Endothelial cell of umbilical vein (primary cell): ENCODE results near the gene LSG1. TPM values are rescaled to one million over a fixed set of nuclear protein-coding genes. Genes with fewer than 3 reads are reported as not detected.

Source experiments
- BruUV-seq: library from RNA; stranded (reverse); fragments of 400-500 nt; replicated peaks from 2 replicates; lab custom pipeline; 2021; lab: Mats Ljungman, UMichigan
- CTCF ChIA-PET: fragments of 300-600, 350-600 bp; sonication (Branson Sonifier 250); formaldehyde crosslinking; loops from one replicate; lab custom pipeline; 2021; ENCODE audit warnings: antibody characterized with exemption, inconsistent platforms; lab: Charles Lee
- POLR2A ChIA-PET: fragments of 300-600, 350-600 bp; sonication (Branson Sonifier 250); formaldehyde crosslinking; loops from one replicate; lab custom pipeline; 2021; ENCODE audit warnings: antibody characterized with exemption, inconsistent platforms; lab: Charles Lee
- DNase-seq: peaks from one replicate; pipeline ENCODE4 v3.0.0-alpha.2; 2011; ENCODE audit warnings: low read depth, low spot score
- FAIRE-seq: peaks from 2 replicates; lab custom pipeline; 2011; peaks lifted over from hg19 to GRCh38; lab: Jason Lieb, UNC
- H2AFZ ChIP-seq: 2 replicates; pipeline ENCODE4 v1.6.0; 2012; ENCODE audit warnings: low read depth, low read length, control low read depth, inconsistent platforms
- H3K27ac ChIP-seq: 2 replicates; pipeline ENCODE4 v1.5.1; 2011; ENCODE audit warnings: low read depth, mild to moderate bottlenecking, control low read depth, low read length, moderate library complexity; ENCODE audit not compliant: insufficient read depth
- H3K27me3 ChIP-seq, 2 experiments: 2 replicates each; pipeline versions ENCODE4 v1.6.0 to v1.6.1; 2011; ENCODE audit warnings: low read length in 2 of 2, mixed read lengths in 1 of 2; ENCODE audit not compliant: control insufficient read depth in 2 of 2, insufficient read depth in 2 of 2
- H3K36me3 ChIP-seq, 2 experiments: 2 replicates in 1 of 2; 3 replicates in 1 of 2; pipeline ENCODE4 v1.5.1; 2011; ENCODE audit warnings: low read length in 2 of 2, mild to moderate bottlenecking in 1 of 2, moderate library complexity in 1 of 2; ENCODE audit not compliant: control insufficient read depth in 2 of 2, insufficient read depth in 2 of 2; ENCODE audit errors: extremely low read depth in 1 of 2
- H3K4me1 ChIP-seq: 3 replicates; pipeline ENCODE4 v1.5.1; 2011; ENCODE audit warnings: mild to moderate bottlenecking, low read length; ENCODE audit not compliant: control insufficient read depth, insufficient read depth; ENCODE audit errors: extremely low read depth
- H3K4me2 ChIP-seq: 2 replicates; pipeline ENCODE4 v1.6.1; 2011; ENCODE audit warnings: low read length, control low read depth, mixed read lengths; ENCODE audit not compliant: insufficient read depth
- H3K4me3 ChIP-seq, 3 experiments: fragments of 200-600 bp in 1 of 3; sonication (generic), shearing (Covaris generic) in 1 of 3; replicated peaks in 1 of 3; 2 replicates each; pipeline ENCODE4 v1.5.1; 2011 to 2016; ENCODE audit warnings: control low read depth in 3 of 3, low read length in 3 of 3, mild to moderate bottlenecking in 2 of 3, inconsistent platforms in 1 of 3, low read depth in 1 of 3, moderate library complexity in 1 of 3; ENCODE audit not compliant: insufficient read depth in 1 of 3
- H3K79me2 ChIP-seq: 2 replicates; pipeline ENCODE4 v1.6.0; 2012; ENCODE audit warnings: low read length, inconsistent platforms; ENCODE audit not compliant: control insufficient read depth, insufficient read depth
- H3K9ac ChIP-seq: replicated peaks from 2 replicates; pipeline ENCODE3; 2011; ENCODE audit warnings: low read length, control low read depth; ENCODE audit not compliant: insufficient read depth; ENCODE audit errors: extremely low read depth
- H3K9me1 ChIP-seq: replicated peaks from 3 replicates; pipeline ENCODE4 v1.6.0; 2011; ENCODE audit warnings: mild to moderate bottlenecking, low read length; ENCODE audit not compliant: control insufficient read depth, insufficient read depth; ENCODE audit errors: extremely low read depth
- H3K9me3 ChIP-seq: replicated peaks from 2 replicates; pipeline ENCODE4 v1.5.1; 2012; ENCODE audit warnings: low read length, inconsistent platforms; ENCODE audit not compliant: control insufficient read depth, insufficient read depth
- H4K20me1 ChIP-seq: replicated peaks from 2 replicates; pipeline ENCODE3; 2011; ENCODE audit warnings: mild to moderate bottlenecking, low read length; ENCODE audit not compliant: control insufficient read depth, insufficient read depth; ENCODE audit errors: extremely low read depth
- CTCF ChIP-seq, 2 donors: IDR thresholded peaks; 1 replicate in 1 of 2; 2 replicates in 1 of 2; pipeline ENCODE4 v1.5.1; 2011; ENCODE audit warnings: low read length in 2 of 2, mild to moderate bottlenecking in 2 of 2, moderate library complexity in 2 of 2, control low read depth in 1 of 2, inconsistent platforms in 1 of 2, low read depth in 1 of 2; ENCODE audit not compliant: insufficient read depth in 1 of 2; ENCODE audit errors: extremely low read depth in 1 of 2
- EZH2 ChIP-seq: IDR thresholded peaks from 2 replicates; pipeline ENCODE4 v1.6.1; 2012; ENCODE audit warnings: borderline replicate concordance, low read depth, mild to moderate bottlenecking, moderate library complexity, low read length, inconsistent platforms; ENCODE audit not compliant: severe bottlenecking
- FOS ChIP-seq: IDR thresholded peaks from 2 replicates; pipeline ENCODE4 v1.6.1; 2011; ENCODE audit warnings: mild to moderate bottlenecking, low read length, moderate library complexity, borderline replicate concordance; ENCODE audit not compliant: insufficient read depth
- GATA2 ChIP-seq: IDR thresholded peaks from 2 replicates; pipeline ENCODE4 v1.7.0; 2011; ENCODE audit warnings: low read depth, mild to moderate bottlenecking, moderate library complexity, mixed read lengths, low read length; ENCODE audit not compliant: insufficient read length, insufficient read depth
- JUN ChIP-seq: IDR thresholded peaks from 2 replicates; pipeline ENCODE4 v1.6.1; 2011; ENCODE audit warnings: borderline replicate concordance, low read depth; ENCODE audit not compliant: insufficient read length, insufficient read depth
- MAX ChIP-seq: IDR thresholded peaks from 2 replicates; pipeline ENCODE4 v1.6.1; 2011; ENCODE audit not compliant: insufficient read depth, insufficient read length
- MYC ChIP-seq: IDR thresholded peaks from one replicate; pipeline ENCODE4 v1.6.1; 2011; ENCODE audit warnings: mild to moderate bottlenecking, low read depth, low read length
- POLR2A ChIP-seq: IDR thresholded peaks from 2 replicates; pipeline ENCODE4 v1.6.1; 2012; ENCODE audit warnings: low read depth, mild to moderate bottlenecking, control low read depth, low read length
- POLR2AphosphoS5 ChIP-seq: IDR thresholded peaks from 2 replicates; pipeline ENCODE4 v1.6.1; 2012; ENCODE audit warnings: low read depth, mild to moderate bottlenecking, control low read depth, low read length, moderate library complexity; ENCODE audit not compliant: insufficient read depth
- dilution Hi-C: fragments of 300-500 bp; cut with MboI; formaldehyde crosslinking; loops from one replicate; pipeline ENCODE4 v1.15.0; 2019; ENCODE audit warnings: low sequenced_read_pairs; ENCODE audit not compliant: extremely low pct_ligation_motif_present
- intact Hi-C: fragments of 100-400 bp; cut with micrococcal nuclease; formaldehyde crosslinking; loops from one replicate; pipeline ENCODE4 v1.10.0; 2022
- polyA plus RNA-seq, 4 experiments: library from polyadenylated mRNA; depleted of rRNA in 3 of 4; stranded (reverse) in 3 of 4; unstranded in 1 of 4; fragments of >200 nt; gene quantifications; 2 replicates each; pipeline versions ENCODE4 v1.2.1 to v1.2.3, GENCODE V29; 2011 to 2012; ENCODE audit warnings: missing spikeins in 1 of 4
- total RNA-seq: library from RNA; stranded (reverse); gene quantifications from 2 replicates; pipeline ENCODE4 v1.2.3, GENCODE V29; 2021

LSG1 gene
- total and polyA plus RNA-seq, 2 donors (not counting 3 experiments of a cell fraction or from before 2014, with no cell fraction given): 50.0 to 52.7 TPM

- no TSS peak for BruUV-seq
- H3K9ac ChIP-seq: peak overlapping the region; percentile 50
- H3K27ac ChIP-seq: peak overlapping the region; percentile 70
- ChIA-PET CTCF (interaction anchor here (0.8 to 2.4 kb wide), 6 partner anchors 10 to 57 kb away, joined by 3 to 22 read pairs (median 4); partner anchors contain the start of gene LSG1), POLR2A (interaction anchor here (1.5 to 1.7 kb wide), 2 partner anchors 10 to 22 kb away, joined by 6 to 10 read pairs; partner anchors contain the start of gene LSG1)
- peak overlapping the region in 1 of 3 experiments; percentile 5 for H3K4me3 ChIP-seq
- intact Hi-C loops: no loop called here
- H4K20me1 ChIP-seq: no peaks in the 10 kb centered on the region
- peaks cover 66% of the 10 kb centered on the region for H3K4me1 ChIP-seq
- FAIRE-seq (no peak), DNase-seq (no peak)
- no peak overlapping the region for H2AFZ ChIP-seq
- H3K79me2 ChIP-seq: peaks cover 16% of the 10 kb centered on the region
- H3K4me2 ChIP-seq: peak overlapping the region; percentile 80
- no peaks in the 10 kb centered on the region for H3K9me1 ChIP-seq
- H3K27me3 ChIP-seq: no peaks in the 10 kb centered on the region
- dilution Hi-C loops: no loop called here
- TF ChIP-seq CTCF (IDR thresholded peaks at IDR 0.05; ENCODE audit: extremely low read depth in 1 of 2, insufficient read depth in 1 of 2, low read depth in 1 of 2, low read length in 2 of 2) (no peak), MYC (no peak), POLR2AphosphoS5 (no peak), JUN (no peak), FOS (no peak), EZH2 (no peak), POLR2A (no peak), MAX (no peak), GATA2 (no peak)
- H3K9me3 ChIP-seq: no peaks in the 10 kb centered on the region
- peaks cover 7 to 17% of the 10 kb centered on the region in 2 experiments for H3K36me3 ChIP-seq
Observed at GRCh38 chr3:194661946-194662345, 10.0 kb downstream of the LSG1 start.
